NCI-H146 (cell line): Measurements from ENCODE around the gene HOXB9.

ENCODE experiments used
- DNase-seq: peaks from one replicate; lab custom pipeline; 2025; lab: John Stamatoyannopoulos, UW

HOXB9 gene

DNA sequence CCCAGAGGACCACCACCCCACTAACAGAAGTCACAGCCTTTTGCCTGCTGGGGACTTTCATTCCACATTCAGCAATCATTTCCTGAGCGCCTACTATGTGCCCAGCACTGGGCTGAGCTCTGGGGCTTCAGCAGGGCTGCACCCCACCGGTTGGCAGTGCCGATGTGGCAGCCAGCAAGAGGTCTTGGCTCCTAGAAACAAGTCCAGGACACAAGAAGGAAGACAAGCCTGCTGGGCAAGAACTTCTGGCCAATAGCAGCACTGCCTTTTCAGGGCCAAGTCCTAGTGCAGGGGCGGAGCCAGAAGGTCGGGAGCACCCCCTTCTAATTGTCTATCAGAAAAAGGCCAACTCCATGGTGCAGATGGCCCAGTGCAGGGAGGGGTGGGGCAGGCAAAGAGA is 13.0 kb upstream of the HOXB9 start:
- no peak for DNase-seq

DNA sequence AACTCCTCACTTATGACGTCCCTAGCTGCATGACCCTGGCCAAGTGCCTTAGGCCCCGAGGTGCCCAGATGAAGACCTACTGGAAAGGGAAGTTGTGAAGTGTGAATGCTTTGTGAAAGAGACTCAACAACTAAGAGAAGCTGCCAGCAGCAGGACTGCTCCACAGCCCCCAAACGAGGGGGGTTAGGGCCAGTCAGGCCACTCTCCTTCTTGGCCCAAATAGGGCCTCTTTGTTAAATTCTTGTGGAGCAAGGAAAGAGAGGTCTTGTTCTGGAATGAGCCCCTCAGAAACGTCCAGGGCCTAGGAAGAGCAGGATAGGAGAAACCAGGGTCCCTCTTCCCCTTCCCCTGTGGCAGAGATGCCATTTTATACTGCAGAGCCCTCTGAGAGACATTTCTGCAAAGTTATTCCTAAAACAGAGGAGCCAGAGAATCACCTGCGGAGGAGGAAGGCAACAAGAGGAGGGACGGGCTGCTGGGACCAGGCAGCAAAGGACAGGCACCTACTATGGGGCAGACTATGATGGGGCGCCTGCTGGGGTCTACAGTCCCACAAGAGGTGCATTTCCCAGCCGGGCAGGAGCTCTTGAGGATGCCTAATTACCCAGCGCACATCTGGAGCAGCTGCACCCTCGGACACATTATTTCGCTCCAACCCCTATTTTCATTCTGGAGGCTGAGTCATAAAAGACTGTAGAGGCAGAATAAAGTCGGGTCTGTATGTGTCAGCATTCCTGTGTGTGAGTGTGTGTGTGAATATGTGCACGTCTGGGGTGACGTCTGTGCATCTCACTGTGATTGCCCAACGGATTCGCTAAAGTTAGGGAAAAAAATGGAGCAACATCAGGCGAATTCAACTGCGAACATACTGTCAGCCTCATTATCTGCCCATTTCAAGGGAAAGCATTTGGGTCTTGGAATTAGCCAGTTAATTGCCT is 11.4 kb upstream of the HOXB9 start:
- DNase-seq = no peak

DNA sequence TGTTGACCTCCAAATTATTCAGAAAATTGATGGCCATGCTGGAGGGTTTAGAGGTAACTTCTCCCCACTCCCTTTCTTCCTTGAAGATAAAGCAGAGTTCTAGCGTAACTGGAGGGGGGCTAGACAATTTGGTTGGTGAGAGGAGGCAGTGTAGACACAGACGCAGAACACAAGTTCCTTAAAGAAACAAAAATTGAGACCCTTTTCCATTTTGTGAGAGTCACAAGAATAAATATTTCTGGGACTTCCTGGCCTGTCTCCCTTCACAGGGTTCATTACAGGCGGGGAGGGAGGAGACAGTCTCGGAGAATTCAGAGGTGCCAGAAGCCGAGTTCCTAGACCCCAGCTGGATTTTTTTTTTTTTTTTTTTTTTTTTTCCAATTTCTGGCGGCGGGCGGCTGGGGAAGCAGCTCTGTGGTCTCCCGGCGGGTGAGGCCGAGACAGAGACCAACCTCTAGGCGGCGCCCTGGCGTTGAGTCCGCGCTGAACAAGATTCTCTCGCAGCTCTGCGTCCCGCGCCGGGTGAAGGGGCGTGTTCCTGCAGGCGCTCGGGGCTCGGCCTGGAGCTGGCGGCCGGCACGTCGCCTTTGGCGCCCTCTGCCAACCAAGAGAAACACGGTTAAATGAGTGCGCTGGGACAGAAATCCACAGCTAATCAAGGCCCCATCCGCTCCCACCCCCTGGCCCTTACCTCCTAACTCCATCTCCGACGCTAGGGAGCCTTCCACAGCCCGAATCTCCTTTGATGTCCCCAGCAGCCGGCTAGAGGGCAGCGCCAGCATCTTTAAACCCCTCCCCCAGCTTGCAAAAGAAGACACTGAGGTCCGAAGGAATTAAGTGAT is 10.2 kb upstream of the HOXB9 start:
- peak; percentile 80 for DNase-seq

DNA sequence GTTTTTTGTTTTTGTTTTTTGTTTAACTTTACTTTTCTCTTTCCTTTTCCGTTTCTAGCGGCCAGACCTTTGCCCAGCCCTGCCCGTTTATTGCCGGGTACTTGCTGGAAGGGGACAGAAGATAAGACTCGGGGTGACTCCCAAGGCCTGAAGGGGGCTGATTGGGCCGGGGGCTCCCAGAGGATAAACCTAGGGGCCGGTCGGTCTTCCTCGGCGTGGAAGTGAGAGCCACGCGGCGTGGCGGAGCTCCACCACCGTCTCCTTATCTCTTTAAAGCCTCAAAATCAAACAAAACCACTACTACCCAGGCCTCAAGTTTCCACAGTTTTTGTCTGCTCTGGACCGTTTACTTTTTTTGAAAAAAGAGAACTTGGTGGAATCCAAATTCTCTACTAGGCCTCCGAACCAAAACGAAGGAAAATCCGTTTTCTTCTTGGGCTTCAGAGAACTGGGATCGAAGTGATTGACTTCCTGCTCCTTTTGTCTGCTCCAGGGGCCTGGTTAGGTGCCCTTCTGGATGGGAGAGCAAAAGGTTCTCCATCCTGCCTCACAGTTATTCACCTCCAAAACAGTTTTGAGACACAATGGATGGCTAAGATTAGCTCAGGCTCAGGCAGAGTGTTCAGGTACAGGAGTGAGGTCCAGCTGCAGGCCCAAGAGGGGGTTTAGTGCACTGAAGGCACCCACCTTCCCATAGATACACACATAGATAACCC is 8.5 kb upstream of the HOXB9 start:
- DNase-seq = no peak

GRCh38 chr17:48633266-48633677 is 7.1 kb upstream of the HOXB9 start:
- DNase-seq = no peak

- DNase-seq = no peak
These were observed 6.6 kb upstream of the HOXB9 start for GRCh38 chr17:48632579-48633265.

DNA sequence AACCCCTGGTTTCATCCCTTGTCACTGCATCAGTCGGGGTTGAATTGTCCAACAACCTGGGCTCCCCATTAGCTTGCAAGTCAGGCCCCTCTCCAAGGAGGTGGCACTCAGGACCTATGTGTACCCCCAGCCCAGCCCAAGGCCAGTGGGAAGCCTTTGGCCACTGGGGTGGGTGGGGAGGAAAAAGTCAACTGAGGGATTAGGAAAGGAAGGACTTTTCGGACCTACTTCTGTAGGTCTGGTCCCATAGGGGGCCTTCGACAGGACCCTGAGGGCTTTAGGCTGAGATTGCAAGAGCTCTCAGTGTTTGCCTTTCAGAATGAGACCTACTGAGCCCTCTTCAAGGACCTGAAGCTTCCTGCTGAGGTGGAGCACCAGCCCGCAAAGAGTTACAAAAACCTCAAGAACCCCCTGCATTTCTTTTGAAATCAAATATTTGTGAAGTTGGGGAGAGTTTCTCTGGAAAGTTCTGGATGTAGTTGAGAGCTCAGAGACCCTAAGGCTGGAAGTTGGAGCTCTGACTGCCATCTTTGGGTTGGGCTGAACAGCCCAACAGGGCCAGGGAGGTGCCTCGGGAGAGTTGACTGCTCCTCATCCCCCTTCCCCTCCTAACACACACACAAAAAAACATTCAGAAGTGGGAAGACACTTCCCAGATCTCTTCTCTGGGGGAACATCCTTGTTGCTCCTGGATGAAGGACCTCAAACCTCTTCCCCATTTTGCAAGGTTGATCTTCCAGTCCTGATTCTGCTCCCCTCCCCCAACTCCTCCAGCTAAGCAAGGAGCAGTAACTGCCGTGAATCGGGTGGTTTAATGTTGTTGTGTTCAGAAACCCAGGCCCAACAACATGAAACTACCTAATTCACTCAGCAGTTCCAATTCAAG is 5.8 kb upstream of the HOXB9 start:
- no peak for DNase-seq

DNA sequence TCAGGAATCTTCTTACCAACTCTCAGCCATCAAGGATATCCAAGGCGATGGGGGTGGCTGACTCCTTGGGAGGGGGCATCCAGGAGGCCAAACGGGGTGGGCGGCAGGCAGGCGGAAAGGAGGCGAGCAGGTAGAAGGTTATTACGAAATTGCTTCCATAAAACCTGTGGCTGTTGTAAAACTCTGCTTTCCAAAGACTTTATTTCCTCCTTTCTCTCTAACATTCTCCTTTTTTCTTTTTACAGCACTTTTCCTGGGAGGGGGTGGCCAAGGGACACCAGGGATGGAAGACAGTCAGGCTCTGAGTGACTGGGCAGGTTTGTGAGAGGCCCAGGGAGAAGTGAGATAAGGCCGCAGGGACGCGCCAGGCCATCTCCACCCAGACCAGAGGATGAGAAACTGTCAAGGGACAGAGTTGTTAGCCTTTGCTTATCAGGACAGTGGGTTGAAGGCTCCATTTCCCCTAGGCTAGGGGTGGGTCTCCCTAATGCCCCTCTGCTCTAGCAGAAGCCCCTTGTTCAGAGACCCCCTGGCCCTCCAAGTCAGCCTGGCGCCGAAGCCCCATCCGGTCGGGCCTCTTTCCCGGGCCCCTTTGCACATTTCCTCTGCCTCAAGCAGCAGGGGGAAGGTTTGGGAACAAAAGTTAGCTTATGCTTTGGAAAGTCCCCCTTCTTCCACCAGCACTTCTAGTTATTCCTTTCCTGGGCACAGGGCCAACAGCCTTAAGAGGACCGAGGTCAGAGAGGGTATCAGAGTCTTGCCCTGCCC is 5.0 kb upstream of the HOXB9 start:
- no peak for DNase-seq

DNA sequence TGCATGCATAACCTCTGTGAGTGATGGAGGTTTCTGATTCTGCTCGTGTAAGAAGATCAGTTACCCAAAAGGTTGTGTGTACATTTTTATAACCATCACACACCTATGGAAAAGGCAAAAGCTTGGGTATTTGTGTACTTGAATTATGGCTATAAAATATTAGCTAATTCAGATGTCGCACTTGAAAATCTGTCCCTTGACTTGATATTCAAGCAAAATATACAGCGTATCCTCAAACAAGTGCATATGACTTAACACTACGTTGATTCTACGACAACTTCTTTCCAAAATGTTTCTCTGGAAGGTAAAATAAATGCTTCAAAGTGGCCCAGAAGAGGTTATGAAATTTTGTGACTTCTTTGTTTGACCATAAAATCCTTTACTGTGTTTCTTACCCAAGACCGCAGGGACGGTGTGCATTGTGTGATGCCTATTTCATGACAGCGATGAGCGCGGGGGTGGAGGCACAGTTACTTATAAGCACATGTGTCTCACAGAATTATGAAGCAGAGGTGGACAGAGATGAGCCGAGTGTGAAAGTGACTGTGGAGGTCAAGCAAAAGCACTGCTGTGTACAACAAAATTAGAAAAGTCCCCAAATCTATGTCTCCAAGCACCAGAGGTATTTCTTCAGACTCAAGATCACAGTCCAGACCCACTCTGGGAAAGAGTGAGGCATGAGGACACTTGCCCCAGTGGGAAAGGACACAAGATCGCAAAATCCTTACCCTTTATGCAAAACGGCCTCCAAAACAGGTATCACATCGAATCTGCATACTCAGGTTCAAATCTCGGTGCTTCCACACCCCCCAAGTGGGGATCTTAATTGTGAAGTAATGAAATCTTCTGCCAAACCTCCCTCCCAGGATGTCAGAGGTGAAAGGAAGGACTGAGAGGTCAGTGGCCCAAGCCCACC is 4.1 kb upstream of the HOXB9 start:
- no peak for DNase-seq

GRCh38 chr17:48629411-48629759 is 3.2 kb upstream of the HOXB9 start:
- no peak for DNase-seq

DNA sequence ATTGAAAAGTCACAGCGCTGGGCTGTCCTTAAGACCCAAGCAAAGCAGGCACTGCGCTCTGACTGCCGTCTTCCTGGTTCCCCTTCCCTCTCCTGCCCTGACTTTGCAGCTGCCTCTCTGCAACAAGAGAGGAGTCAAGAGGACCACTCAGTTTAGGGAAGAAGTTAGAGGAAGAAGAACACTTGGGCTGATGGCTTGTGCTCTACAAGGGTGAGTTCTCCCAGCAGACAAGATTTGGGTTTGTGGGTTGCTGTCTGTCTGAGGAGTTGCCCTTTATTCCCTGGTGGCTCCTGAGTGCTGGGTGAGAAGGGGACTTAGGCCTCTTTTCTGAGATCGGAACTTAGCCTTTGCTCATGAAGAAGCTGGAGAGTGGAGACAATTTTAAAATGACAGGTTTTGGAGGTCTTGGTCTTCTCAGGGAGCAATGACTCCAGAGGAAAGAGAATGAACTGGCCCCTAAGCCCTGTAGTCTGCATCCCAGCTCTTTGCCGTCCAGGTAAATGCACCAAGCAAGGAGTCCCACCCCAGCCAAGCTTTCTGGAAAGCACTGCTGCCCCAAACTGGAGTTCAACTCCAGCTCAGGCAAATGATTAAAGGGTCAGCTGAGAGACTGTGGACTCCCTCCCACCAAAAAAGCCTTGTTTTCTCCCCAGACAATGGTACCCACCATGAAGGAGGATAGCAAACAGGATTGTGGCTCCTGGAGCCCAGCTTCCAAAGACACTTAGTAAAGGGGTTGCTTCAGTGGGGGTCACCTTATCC is 2.7 kb upstream of the HOXB9 start:
- DNase-seq = no peak

- no peak for DNase-seq
These were observed 1.7 kb upstream of the HOXB9 start for GRCh38 chr17:48627623-48628521.

GRCh38 chr17:48627118-48627597 is 1.0 kb upstream of the HOXB9 start:
- no peak for DNase-seq

GRCh38 chr17:48625495-48626244 is 488 bp downstream of the HOXB9 start:
- peak; percentile 50 for DNase-seq

GRCh38 chr17:48624544-48625494 is 1.3 kb downstream of the HOXB9 start:
- DNase-seq = peak; percentile 33
